ENCODE measurements around the gene COL9A2.

- TF ChIP-seq POLR2AphosphoS5 (IDR thresholded peaks at IDR 0.05) (no peak), POLR2A (IDR thresholded peaks at IDR 0.05) (no peak), CTCF (IDR thresholded peaks at IDR 0.05) (no peak)
Observed at GRCh38 chr1:40317394-40318074, 448 bp upstream of the COL9A2 start.

Measured in suprapubic skin (tissue), 4 donors.